Stomach (tissue), 9 donors: Measurements from ENCODE around the gene FAM120AOS. TPM values are rescaled to one million over a fixed set of nuclear protein-coding genes. Genes with fewer than 3 reads are reported as not detected.
"Not testable (repeated sequence)": the region's sequence is repeated elsewhere in the genome, so short reads cannot be mapped to it uniquely, and the experiment has no call there.

Experiments
- DNase-seq, 2 donors: peaks; one replicate each; pipeline versions ENCODE4 v3.0.0 to v3.0.0-alpha.2; 2013 to 2019
- H3K27ac ChIP-seq, 5 donors: fragments of 200-600 bp in 4 of 5; sonication (generic) in 4 of 5; one replicate each; pipeline ENCODE4 v1.5.1; 2013 to 2019; ENCODE audit warnings: mild to moderate bottlenecking in 1 of 5, moderate library complexity in 1 of 5
- H3K27me3 ChIP-seq, 3 donors: fragments of 200-600 bp; sonication (generic); one replicate each; pipeline ENCODE4 v1.5.1; 2017 to 2019; ENCODE audit warnings: mixed run types in 1 of 3
- H3K36me3 ChIP-seq, 4 donors: fragments of 200-600 bp; sonication (generic); 1 replicate in 3 of 4; 2 replicates in 1 of 4; pipeline ENCODE4 v1.5.1; 2016 to 2019
- H3K4me1 ChIP-seq, 4 donors: fragments of 200-600 bp; sonication (generic); one replicate each; pipeline ENCODE4 v1.5.1; 2016 to 2019
- H3K4me3 ChIP-seq, 4 donors: fragments of 200-600 bp; sonication (generic) in 3 of 4; one replicate each; pipeline ENCODE4 v1.5.1; 2016 to 2019; ENCODE audit warnings: mild to moderate bottlenecking in 1 of 4
- H3K9me3 ChIP-seq, 4 donors: fragments of 200-600 bp; sonication (generic); one replicate each; pipeline ENCODE4 v1.5.1; 2016 to 2019
- CTCF ChIP-seq, 7 experiments: fragments of 450-650 bp in 4 of 7; fragments of 200-600 bp in 3 of 7; sonication (generic) in 3 of 7; IDR thresholded peaks; one replicate each; pipeline ENCODE4 v1.5.1; 2016 to 2019; ENCODE audit warnings: antibody characterized with exemption in 7 of 7, control low read depth in 2 of 7, mild to moderate bottlenecking in 1 of 7
- EP300 ChIP-seq: sonication (generic); formaldehyde crosslinking; IDR thresholded peaks from one replicate; pipeline ENCODE4 v1.6.1; 2017; ENCODE audit warnings: antibody characterized with exemption
- POLR2A ChIP-seq, 4 donors: fragments of 450-650 bp; IDR thresholded peaks; one replicate each; pipeline ENCODE4 v1.6.1; 2016; ENCODE audit warnings: antibody characterized with exemption in 4 of 4, control low read depth in 2 of 4, mild to moderate bottlenecking in 1 of 4, moderate library complexity in 1 of 4
- POLR2AphosphoS5 ChIP-seq, 3 donors: sonication (generic); formaldehyde crosslinking; IDR thresholded peaks; one replicate each; pipeline ENCODE4 v1.6.1; 2016; ENCODE audit warnings: antibody characterized with exemption in 3 of 3
- WGBS, 5 donors: extraction: QIAGEN DNeasy Blood & Tissue Kit in 3 of 5; methylation state at CpG; one replicate each; pipeline versions ENCODE4 v1.1.5 to v1.1.7; 2013 to 2018; 5-methylcytosine and 5-hydroxymethylcytosine counted together
- intact Hi-C: fragments of 100-400 bp; cut with DNase I; formaldehyde crosslinking; loops from one replicate; pipeline ENCODE4 v1.15.1; 2023; ENCODE audit warnings: low total_unique reads
- polyA plus RNA-seq, 3 donors: library from polyadenylated mRNA; stranded (reverse); fragments of 200-250 nt; gene quantifications; one replicate each; pipeline ENCODE4 v1.2.3, GENCODE V29; 2013
- total RNA-seq, 5 donors: library from RNA; depleted of rRNA; stranded (reverse); fragments of >200 nt; gene quantifications; one replicate each; pipeline versions ENCODE4 v1.1.0 to v1.2.3, GENCODE V29; 2014 to 2016
- donor health status: healthy with polysubstance abuse.
- donor health status: Bipolar disorder and iron deficiency.
- donor health status: healthy.

Gene FAM120AOS
- total and polyA plus RNA-seq, 8 donors = 12.9 to 232 (median 39.3) TPM

GRCh38 chr9:93440896-93441580 lies 12.3 kb downstream of the FAM120AOS start:
- H3K27me3 ChIP-seq = no peaks in the 10 kb centered on the region
- no peak overlapping the region for H3K27ac ChIP-seq
- no peak overlapping the region for H3K4me3 ChIP-seq
- WGBS, 5 donors = 88 to 92% (median 90%) methylated on average over 8 of the region's 8 CpGs
- TF ChIP-seq EP300 = no peak
- TF ChIP-seq CTCF (IDR thresholded peaks at IDR 0.05) = no peak
- no peak for TF ChIP-seq POLR2A (IDR thresholded peaks at IDR 0.05)
- no peak for TF ChIP-seq POLR2AphosphoS5 (IDR thresholded peaks at IDR 0.05)
- intact Hi-C loops = loop anchor here (10.0 kb wide), 1 partner anchor 124 kb away; no protein-coding TSS in a partner anchor
- DNase-seq = no peak
- no peaks in the 10 kb centered on the region for H3K4me1 ChIP-seq
- H3K36me3 ChIP-seq = peaks cover 0 to 5% (median 4%) of the 10 kb centered on the region in 4 donors
- H3K9me3 ChIP-seq = no peaks in the 10 kb centered on the region

GRCh38 chr9:93439301-93439700 lies 14.1 kb downstream of the FAM120AOS start:
- H3K27me3 ChIP-seq, H3K4me3 ChIP-seq, DNase-seq, H3K27ac ChIP-seq, H3K9me3 ChIP-seq, intact Hi-C loops, H3K4me1 ChIP-seq, H3K36me3 ChIP-seq: not testable (repeated sequence)
- WGBS, 5 donors = 92 to 96% (median 95%) methylated on average over 6 of the region's 6 CpGs

- no peak for DNase-seq
- Histone ChIP-seq H3K36me3 (no peaks in the 10 kb centered on the region), H3K9me3 (no peaks in the 10 kb centered on the region), H3K4me3 (no peak overlapping the region), H3K27ac (no peak overlapping the region), H3K27me3 (no peaks in the 10 kb centered on the region), H3K4me1 (no peaks in the 10 kb centered on the region)
- intact Hi-C loops = no loop called here
- TF ChIP-seq POLR2AphosphoS5 (IDR thresholded peaks at IDR 0.05) (no peak), CTCF (IDR thresholded peaks at IDR 0.05) (no peak), EP300 (no peak), POLR2A (IDR thresholded peaks at IDR 0.05) (no peak)
- WGBS, 5 donors = 77 to 83% (median 78%) methylated on average over 2 of the region's 2 CpGs
Measured at GRCh38 chr9:93437996-93438395, 15.4 kb downstream of the FAM120AOS start.

- H3K4me3 ChIP-seq = no peak overlapping the region
- no peaks in the 10 kb centered on the region for H3K9me3 ChIP-seq
- no peaks in the 10 kb centered on the region for H3K4me1 ChIP-seq
- no peaks in the 10 kb centered on the region for H3K27me3 ChIP-seq
- no peaks in the 10 kb centered on the region for H3K36me3 ChIP-seq
- 84 to 97% (median 93%) methylated on average over 7 of the region's 7 CpGs for WGBS, 5 donors
- intact Hi-C loops = no loop called here
- DNase-seq = no peak
- H3K27ac ChIP-seq = no peak overlapping the region
- TF ChIP-seq POLR2A (IDR thresholded peaks at IDR 0.05) = no peak
- TF ChIP-seq CTCF (IDR thresholded peaks at IDR 0.05) = no peak
- no peak for TF ChIP-seq EP300
- no peak for TF ChIP-seq POLR2AphosphoS5 (IDR thresholded peaks at IDR 0.05)
Measured at GRCh38 chr9:93436655-93437407, 16.6 kb downstream of the FAM120AOS start.

- DNase-seq = no peak
- Histone ChIP-seq H3K27me3 (no peaks in the 10 kb centered on the region), H3K36me3 (no peaks in the 10 kb centered on the region), H3K4me1 (no peaks in the 10 kb centered on the region), H3K4me3 (no peak overlapping the region), H3K27ac (no peak overlapping the region), H3K9me3 (no peaks in the 10 kb centered on the region)
- intact Hi-C loops = no loop called here
- TF ChIP-seq POLR2AphosphoS5 (IDR thresholded peaks at IDR 0.05) (no peak), POLR2A (IDR thresholded peaks at IDR 0.05) (no peak), EP300 (no peak), CTCF (IDR thresholded peaks at IDR 0.05) (no peak)
- 77 to 89% (median 80%) methylated on average over 6 of the region's 6 CpGs for WGBS, 5 donors
Measured at GRCh38 chr9:93436218-93436617, 17.2 kb downstream of the FAM120AOS start.
